Suprapubic skin (tissue), 4 donors: ENCODE results near the gene AHRR. TPM values are rescaled to one million over a fixed set of nuclear protein-coding genes. Genes with fewer than 3 reads are reported as not detected.

Source experiments
- DNase-seq, 2 donors: peaks; one replicate each; pipeline ENCODE4 v3.0.0-alpha.2; 2019; ENCODE audit warnings: low spot score in 2 of 2
- H3K27ac ChIP-seq: fragments of 200-600 bp; sonication (generic); one replicate; pipeline ENCODE4 v1.5.1; 2019
- H3K27me3 ChIP-seq: fragments of 200-600 bp; sonication (generic); one replicate; pipeline ENCODE4 v1.5.1; 2019
- H3K36me3 ChIP-seq: fragments of 200-600 bp; sonication (generic); one replicate; pipeline ENCODE4 v1.5.1; 2019
- H3K4me1 ChIP-seq: fragments of 200-600 bp; sonication (generic); one replicate; pipeline ENCODE4 v1.5.1; 2019
- H3K4me3 ChIP-seq: fragments of 200-600 bp; sonication (generic); one replicate; pipeline ENCODE4 v1.5.1; 2019; ENCODE audit warnings: mild to moderate bottlenecking
- H3K9me3 ChIP-seq: fragments of 200-600 bp; sonication (generic); one replicate; pipeline ENCODE4 v1.5.1; 2019
- EP300 ChIP-seq: sonication (generic); formaldehyde crosslinking; IDR thresholded peaks from one replicate; pipeline ENCODE4 v1.6.1; 2017; ENCODE audit warnings: antibody characterized with exemption
- POLR2A ChIP-seq, 2 donors: fragments of 450-650 bp; IDR thresholded peaks; one replicate each; pipeline ENCODE4 v1.6.1; 2017; ENCODE audit warnings: antibody characterized with exemption in 2 of 2, mild to moderate bottlenecking in 2 of 2, moderate library complexity in 2 of 2
- POLR2AphosphoS5 ChIP-seq, 3 donors: sonication (generic); formaldehyde crosslinking; IDR thresholded peaks; one replicate each; pipeline ENCODE4 v1.6.1; 2017; ENCODE audit warnings: antibody characterized with exemption in 3 of 3
- WGBS: methylation state at CpG from one replicate; pipeline ENCODE4 v1.1.5; 2018; 5-methylcytosine and 5-hydroxymethylcytosine counted together
- total RNA-seq, 4 donors: library from RNA; depleted of rRNA; stranded (reverse); fragments of >200 nt; gene quantifications; one replicate each; pipeline ENCODE4 v1.1.0, GENCODE V29; 2016
- TF ChIP-seq, protein P1 (sequence below), 2 donors: fragments of 200-600 bp in 1 of 2; fragments of 450-650 bp in 1 of 2; sonication (generic) in 1 of 2; IDR thresholded peaks; one replicate each; pipeline ENCODE4 v1.5.1; 2016 to 2019; ENCODE audit warnings: antibody characterized with exemption in 2 of 2, mild to moderate bottlenecking in 1 of 2, moderate library complexity in 1 of 2

AHRR gene
- total RNA-seq, 4 donors from 2014 or later, result 3.0 to 10.7 (median 4.2) TPM

DNA sequence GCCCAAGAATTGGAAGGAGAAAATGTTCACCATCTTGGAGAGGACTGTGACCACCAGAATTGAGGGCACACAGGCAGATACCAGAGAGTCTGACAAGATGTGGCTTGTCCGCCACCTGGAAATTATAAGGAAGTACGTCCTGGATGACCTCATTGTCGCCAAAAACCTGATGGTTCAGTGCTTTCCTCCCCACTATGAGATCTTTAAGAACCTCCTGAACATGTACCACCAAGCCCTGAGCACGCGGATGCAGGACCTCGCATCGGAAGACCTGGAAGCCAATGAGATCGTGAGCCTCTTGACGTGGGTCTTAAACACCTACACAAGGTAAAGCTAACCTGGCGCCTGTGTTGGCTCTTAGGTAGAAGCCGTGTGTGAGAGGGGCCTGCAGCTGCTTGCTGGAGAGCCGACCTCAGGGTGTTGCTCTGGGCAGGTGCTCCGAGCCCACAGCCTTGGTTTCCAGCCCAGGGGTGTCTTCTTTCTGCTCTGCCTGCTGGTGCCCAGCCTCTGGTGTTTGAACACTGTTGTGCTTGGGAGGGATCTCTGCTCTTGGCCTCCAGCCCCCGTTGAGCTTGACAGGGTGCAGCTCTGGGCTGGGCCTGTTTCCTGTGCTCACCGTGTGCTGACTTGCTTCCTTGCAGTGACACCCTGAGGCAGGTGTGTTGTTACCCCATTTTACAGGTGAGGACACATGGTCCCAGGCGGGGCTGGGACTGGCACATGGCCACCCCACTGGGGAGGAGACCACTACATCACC, 132.4 kb downstream of the AHRR start:
- Histone ChIP-seq H3K9me3 (peaks cover 16% of the 10 kb centered on the region), H3K4me3 (no peak overlapping the region), H3K4me1 (peaks cover 10% of the 10 kb centered on the region), H3K27ac (peak overlapping the region; percentile 54), H3K27me3 (no peaks in the 10 kb centered on the region), H3K36me3 (peaks cover 82% of the 10 kb centered on the region)
- TF ChIP-seq POLR2AphosphoS5 (IDR thresholded peaks at IDR 0.05), result no peak
- no peak for TF ChIP-seq POLR2A (IDR thresholded peaks at IDR 0.05)
- TF ChIP-seq, protein P1, sequence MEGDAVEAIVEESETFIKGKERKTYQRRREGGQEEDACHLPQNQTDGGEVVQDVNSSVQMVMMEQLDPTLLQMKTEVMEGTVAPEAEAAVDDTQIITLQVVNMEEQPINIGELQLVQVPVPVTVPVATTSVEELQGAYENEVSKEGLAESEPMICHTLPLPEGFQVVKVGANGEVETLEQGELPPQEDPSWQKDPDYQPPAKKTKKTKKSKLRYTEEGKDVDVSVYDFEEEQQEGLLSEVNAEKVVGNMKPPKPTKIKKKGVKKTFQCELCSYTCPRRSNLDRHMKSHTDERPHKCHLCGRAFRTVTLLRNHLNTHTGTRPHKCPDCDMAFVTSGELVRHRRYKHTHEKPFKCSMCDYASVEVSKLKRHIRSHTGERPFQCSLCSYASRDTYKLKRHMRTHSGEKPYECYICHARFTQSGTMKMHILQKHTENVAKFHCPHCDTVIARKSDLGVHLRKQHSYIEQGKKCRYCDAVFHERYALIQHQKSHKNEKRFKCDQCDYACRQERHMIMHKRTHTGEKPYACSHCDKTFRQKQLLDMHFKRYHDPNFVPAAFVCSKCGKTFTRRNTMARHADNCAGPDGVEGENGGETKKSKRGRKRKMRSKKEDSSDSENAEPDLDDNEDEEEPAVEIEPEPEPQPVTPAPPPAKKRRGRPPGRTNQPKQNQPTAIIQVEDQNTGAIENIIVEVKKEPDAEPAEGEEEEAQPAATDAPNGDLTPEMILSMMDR (IDR thresholded peaks at IDR 0.05), result no peak
- TF ChIP-seq EP300, result no peak
- peak; percentile 51 to 68 for DNase-seq
- 83% methylated on average over 11 of the region's 16 CpGs for WGBS

DNA sequence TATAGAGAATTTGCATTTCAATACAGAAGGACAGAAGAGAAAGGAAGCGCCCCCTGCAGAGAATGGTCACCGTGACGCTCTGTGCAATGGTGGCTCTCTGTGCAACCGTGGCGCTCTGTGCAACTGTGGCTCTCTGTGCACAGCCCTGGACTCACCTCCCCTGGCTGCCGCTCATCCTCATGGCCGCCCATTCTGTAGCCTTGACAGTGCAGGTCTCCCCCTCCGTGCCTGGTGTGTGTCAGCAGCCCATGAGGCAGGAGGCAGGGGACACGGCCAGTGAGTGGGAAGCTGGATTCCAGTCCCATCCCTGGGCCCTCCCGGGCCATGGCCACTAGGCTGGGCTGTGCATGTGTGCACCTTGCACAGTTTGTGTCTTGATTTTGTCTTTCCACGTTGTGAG, 133.4 kb downstream of the AHRR start:
- DNase-seq, result peak; percentile 52 to 69
- TF ChIP-seq POLR2A (IDR thresholded peaks at IDR 0.05) (no peak), EP300 (no peak), POLR2AphosphoS5 (IDR thresholded peaks at IDR 0.05) (no peak)
- TF ChIP-seq, protein P1 (IDR thresholded peaks at IDR 0.05), result no peak
- Histone ChIP-seq H3K27ac (no peak overlapping the region), H3K4me3 (no peak overlapping the region), H3K36me3 (peaks cover 77% of the 10 kb centered on the region), H3K9me3 (peaks cover 16% of the 10 kb centered on the region), H3K4me1 (peaks cover 17% of the 10 kb centered on the region), H3K27me3 (no peaks in the 10 kb centered on the region)
- 90% methylated on average over 11 of the region's 11 CpGs for WGBS

DNA sequence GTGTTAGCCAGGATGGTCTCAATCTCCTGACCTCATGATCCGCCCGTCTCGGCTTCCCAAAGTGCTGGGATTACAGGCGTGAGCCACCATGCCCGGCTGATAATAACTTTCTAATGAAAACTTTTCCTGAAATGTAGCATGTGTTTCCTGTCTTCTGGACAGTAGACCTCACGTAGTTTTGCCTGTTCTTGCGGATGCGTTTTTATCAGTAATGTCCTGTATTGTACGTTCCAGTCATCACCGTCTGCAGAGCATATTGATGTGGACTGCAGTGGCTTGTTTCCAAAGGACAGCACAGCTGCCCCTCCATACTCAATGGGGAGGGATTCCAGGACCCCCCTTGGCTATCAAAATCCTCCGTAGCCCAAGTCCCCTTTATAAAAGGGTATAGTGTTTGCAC, 134.3 kb downstream of the AHRR start:
- Histone ChIP-seq H3K4me3 (no peak overlapping the region), H3K27ac (no peak overlapping the region), H3K27me3 (no peaks in the 10 kb centered on the region), H3K9me3 (peaks cover 16% of the 10 kb centered on the region), H3K36me3 (peaks cover 75% of the 10 kb centered on the region), H3K4me1 (peaks cover 19% of the 10 kb centered on the region)
- peak; percentile 25 to 37 for DNase-seq
- 91% methylated on average over 11 of the region's 11 CpGs for WGBS
- TF ChIP-seq EP300 (no peak), POLR2A (IDR thresholded peaks at IDR 0.05) (no peak), POLR2AphosphoS5 (IDR thresholded peaks at IDR 0.05) (no peak)
- TF ChIP-seq, protein P1 (IDR thresholded peaks at IDR 0.05), result no peak

DNA sequence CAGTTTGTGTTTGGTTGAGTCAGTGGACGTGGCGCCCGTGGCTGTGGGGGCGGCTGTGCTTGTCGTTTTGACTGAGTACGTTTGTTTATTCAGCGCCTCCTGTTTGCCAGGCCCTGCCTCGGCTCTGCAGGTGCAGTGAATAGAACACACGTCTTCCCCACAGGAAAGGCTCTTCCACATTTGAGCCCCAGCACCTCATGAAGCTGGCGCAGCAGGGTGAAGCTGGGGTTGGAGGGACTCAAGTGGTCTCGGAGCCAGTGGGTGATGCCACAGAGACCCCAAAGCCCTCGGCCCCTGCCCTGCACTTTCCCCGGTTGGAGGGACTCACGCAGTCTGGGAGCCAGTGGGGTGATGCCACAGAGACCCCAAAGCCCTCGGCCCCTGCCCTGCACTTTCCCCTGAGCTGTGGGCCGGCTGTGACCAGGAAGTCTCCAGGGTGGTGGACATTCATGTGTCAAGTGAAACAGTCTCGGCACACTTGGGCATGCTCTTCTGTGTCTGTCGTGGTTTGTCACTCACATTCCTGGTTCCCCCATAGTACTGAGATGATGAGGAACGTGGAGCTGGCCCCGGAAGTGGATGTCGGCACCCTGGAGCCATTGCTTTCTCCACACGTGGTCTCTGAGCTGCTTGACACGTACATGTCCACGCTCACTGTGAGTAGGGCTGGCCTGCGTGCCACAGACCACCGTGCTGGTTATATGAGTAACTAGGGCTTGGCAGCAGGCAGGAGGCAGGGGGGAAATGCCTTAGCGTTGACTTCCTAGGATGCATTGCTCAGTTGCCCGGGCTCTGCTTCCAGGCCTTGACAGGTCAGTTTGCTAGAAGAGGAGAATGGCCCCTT, 135.1 kb downstream of the AHRR start:
- peaks cover 71% of the 10 kb centered on the region for H3K36me3 ChIP-seq
- no peak overlapping the region for H3K4me3 ChIP-seq
- no peaks in the 10 kb centered on the region for H3K27me3 ChIP-seq
- peaks cover 19% of the 10 kb centered on the region for H3K4me1 ChIP-seq
- H3K9me3 ChIP-seq, result peaks cover 12% of the 10 kb centered on the region
- WGBS, result 92% methylated on average over 17 of the region's 28 CpGs
- no peak overlapping the region for H3K27ac ChIP-seq
- DNase-seq, result peak; percentile 55 to 74
- TF ChIP-seq POLR2A (IDR thresholded peaks at IDR 0.05) (no peak), POLR2AphosphoS5 (IDR thresholded peaks at IDR 0.05) (no peak)

DNA sequence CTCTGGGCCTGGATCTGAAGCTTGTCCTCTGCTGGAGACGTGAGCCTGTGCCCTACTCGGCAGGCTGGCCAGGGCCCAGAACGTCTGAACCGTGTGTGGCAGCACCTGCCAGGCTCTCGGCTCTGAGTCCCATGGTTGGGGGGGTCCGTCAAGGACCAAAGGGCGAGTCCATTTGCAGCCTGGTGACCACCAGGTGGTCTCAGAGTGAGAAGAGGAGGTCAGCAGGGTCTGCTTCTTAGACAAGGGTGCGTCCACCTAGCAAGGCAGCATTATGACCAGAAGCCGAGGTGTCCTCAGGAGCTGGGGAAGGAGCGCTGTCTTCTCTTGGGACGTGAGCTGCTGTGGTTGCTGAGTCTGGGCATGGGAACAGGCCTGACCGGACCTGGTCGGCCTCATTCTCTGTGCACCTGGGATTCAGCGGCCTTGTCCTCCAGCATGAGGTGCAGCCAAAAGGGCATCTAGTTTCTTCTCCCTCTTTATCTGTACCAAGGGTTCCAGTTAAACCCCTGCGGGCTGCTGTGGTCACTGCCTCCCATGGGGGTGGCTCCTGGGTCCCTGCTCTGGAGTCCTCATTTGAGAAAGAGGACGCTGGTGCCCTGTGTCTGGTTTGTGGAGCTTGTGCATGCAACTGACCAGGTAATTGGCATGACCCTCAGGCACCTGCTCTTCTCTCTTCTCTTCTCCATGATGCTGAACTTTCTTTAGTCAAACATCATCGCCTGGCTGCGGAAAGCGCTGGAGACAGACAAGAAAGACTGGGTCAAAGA, 135.9 kb downstream of the AHRR start:
- peak; percentile 49 to 59 for DNase-seq
- peaks cover 71% of the 10 kb centered on the region for H3K36me3 ChIP-seq
- H3K4me3 ChIP-seq, result no peak overlapping the region
- peaks cover 19% of the 10 kb centered on the region for H3K4me1 ChIP-seq
- WGBS, result 96% methylated on average over 10 of the region's 19 CpGs
- H3K9me3 ChIP-seq, result peaks cover 5% of the 10 kb centered on the region
- H3K27ac ChIP-seq, result no peak overlapping the region
- no peaks in the 10 kb centered on the region for H3K27me3 ChIP-seq
- TF ChIP-seq POLR2AphosphoS5 (IDR thresholded peaks at IDR 0.05) (no peak), EP300 (no peak), POLR2A (IDR thresholded peaks at IDR 0.05) (no peak)
- TF ChIP-seq, protein P1 (IDR thresholded peaks at IDR 0.05), result no peak
